PC-9 (cell line): ENCODE data around the gene SASH3.

Source experiments
- CTCF ChIP-seq: fragments of 200-600 bp; sonication (generic); conservative IDR thresholded peaks from 2 replicates; pipeline ENCODE4 v1.6.1; 2017; ENCODE audit warnings: mixed run types, antibody characterized with exemption, mild to moderate bottlenecking, moderate library complexity
- EZH2 ChIP-seq: fragments of 200-600 bp; sonication (generic); IDR thresholded peaks from 2 replicates; pipeline ENCODE4 v1.8.0; 2017; ENCODE audit warnings: antibody characterized with exemption, low read depth

GRCh38 chrX:129797251-129797906 lies 17.6 kb downstream of the SASH3 start:
- TF ChIP-seq CTCF (no peak), EZH2 (no peak)
